COR-L47 (cell line): ENCODE data around the gene SMYD5.
A peak's percentile ranks its signal among the peaks of the same experiment; 100 is the strongest.
"Not testable (repeated sequence)": the region's sequence is repeated elsewhere in the genome, so short reads cannot be mapped to it uniquely, and the experiment has no call there.

Experiments
- DNase-seq: peaks from one replicate; lab custom pipeline; 2025; lab: John Stamatoyannopoulos, UW

The SMYD5 gene

DNA sequence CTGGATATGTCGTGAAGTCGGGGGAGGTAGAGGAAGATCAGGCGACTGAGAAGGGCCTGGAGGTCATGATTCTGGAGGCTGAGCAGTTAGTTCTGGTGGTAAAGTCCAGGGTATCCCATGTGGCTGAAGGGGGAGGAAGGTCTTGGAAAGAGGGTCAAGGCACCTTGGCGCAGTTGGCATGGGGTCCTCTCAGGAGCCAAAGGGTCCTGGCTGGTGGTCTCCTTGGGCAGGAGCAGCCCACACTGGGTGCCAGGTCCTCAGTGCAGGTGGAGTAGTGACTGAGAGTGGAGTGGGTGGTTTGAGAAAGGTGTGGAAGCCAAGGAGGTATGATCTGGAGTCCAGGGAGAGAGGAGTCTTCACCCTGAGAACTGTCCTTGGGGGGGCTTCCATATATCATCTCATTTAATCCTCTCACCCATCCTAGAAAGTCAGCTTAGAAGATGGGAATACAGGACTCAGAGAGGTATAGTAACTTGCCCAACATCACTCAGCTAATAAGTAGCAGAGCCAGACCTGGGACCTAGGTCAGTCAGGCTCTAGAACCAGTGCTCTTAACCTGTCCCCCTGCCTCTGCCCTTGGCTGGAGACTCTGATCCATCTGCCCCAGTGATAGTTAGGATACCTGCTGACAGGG, 45.8 kb downstream of the SMYD5 start:
- DNase-seq = no peak

DNA sequence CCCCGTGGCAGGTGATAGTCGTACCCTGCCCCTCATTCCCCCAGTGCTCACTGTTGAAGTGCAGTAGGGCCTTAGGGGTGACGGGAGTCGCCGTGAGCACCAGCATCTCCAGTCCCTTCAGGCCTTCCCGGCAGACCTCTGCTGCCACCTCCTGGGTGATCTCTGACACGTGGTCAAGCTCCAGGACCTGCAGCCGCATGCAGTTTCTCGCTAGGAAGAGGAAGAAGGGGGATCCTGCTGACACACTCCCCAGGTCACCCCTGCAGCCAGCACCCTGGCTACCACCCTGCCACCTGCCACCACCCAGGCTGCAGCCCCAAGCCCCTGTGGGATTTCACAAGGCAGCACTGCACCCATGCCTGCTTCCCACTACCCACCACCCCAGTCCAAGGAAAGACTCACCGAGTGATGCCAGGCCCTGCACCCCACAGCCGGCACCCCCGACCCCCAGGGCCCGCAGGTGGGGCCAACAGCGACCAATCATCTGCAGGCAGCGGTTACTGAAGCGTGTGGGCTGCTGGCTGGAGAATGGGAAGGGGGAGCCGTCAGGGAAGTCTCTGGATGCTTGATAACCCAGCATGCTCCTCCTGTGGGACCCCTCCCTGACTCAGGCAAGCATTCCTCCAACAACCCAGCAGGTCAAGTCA, 46.4 kb downstream of the SMYD5 start:
- DNase-seq = no peak

DNA sequence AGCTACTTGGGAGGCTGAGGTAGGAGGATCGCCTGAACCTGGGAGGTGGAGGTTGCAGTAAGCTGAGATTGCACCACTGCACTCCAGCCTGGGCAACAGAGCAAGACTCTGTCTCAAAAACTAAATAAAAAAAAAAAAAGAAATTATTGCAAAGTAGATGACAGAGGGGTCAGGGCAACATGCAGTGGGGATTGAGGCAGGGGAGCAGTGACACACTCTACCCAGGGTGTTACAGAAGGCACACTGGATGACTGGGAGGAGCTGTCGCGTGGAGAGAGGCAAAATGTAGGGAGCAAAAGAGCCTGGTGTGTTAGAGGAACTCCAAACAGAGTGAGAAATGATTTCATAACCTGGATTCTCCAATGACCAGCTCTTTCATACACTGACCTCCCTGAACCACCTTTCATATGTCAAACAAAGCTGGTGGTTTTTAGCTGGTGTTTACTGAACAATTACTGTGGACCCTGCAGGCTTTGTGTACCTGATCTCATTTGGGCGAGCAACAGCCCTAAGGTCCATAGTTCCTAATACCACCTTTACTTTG, 48.1 kb downstream of the SMYD5 start:
- DNase-seq = no peak

DNA sequence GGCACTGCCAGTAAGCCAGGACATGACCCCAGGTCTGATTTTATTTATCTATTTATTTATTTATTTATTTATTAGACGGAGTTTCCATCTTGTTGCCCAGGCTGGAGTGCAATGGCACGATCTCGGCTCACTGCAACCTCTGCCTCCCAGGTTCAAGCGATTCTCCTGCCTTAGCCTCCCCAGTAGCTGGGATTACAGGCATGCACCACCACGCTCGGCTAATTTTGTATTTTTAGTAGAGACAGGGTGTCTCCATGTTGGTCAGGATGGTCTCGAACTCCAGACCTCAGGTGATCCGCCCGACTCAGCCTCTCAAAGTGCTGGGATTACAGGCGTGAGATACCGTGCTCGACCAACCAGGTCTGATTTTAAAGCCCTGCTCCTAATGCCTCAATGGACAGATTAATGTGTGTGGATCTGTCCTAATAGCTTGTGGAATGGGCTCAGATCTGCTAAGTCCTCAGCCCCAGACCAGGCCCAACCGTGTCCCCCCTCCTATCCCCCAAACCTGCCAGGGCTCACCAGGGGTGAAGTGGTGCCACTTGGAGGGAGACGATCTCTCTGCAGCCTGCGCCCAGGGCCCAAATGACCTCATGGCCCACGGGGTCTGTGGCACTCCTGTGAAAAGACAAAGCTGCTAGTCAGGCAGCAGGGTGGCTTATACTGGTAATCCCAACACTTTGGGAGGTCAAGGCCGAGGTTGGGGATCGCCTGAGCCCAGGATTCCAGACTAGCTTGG, 48.8 kb downstream of the SMYD5 start:
- DNase-seq = not testable (repeated sequence)

GRCh38 chr2:73263540-73264331, 49.7 kb downstream of the SMYD5 start:
- DNase-seq = no peak

GRCh38 chr2:73264332-73264606, 50.2 kb downstream of the SMYD5 start:
- DNase-seq = no peak

DNA sequence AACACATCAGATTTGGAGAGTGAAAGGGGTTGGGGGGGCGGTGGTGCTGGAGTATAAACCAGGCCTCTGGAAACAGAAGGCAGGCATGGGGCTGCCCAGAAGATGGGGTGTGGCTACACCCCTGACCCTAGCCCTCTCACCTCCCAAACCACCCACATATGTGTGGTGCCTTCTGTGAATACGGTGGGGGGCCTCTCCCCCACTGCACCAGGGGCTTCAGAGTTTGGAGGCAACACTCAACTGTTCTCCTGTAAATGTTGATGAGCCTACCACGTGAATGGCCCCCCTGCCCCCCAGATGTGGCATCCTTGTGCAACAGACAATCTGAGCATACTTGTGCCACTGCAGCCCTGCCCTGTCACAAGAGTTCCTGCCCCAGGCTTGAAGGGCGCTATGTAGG, 50.7 kb downstream of the SMYD5 start:
- DNase-seq = no peak

DNA sequence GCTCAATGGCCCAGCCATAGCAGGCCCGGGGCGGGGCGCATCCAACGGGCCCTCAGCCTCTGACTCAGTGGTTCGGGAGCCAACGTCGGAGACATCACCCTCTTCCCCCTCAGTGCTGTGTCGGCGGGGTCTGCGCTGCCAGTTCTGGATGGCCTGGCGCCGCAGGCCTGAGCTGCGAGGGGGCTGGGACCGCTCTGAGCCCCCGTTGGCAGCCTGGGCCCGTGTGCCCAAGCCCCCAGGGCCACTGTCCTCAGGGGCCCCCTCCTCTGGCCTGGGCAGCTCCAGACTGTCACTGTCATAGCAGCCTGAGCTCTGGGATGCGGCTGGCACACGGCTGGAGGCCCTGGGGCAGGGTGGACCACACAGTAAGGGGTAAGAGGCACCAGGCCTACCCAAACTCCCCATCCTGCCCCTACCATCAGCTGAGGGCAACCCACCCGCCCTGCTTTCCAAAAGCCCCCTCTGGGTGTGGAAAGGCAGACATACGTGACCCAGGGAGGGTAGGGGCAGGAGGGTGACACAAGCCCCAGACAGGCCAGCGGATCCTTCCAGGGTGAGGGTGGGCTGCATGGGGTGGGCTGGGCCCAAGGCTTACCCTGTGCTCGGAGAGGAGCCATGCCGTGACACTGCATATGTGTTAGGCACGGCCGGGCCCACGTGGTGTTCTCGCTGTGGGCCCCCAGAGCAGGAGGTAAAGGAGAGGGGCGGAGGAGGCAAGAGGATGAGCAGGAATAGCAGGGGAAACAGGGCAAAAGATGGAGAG, 51.4 kb downstream of the SMYD5 start:
- no peak for DNase-seq

DNA sequence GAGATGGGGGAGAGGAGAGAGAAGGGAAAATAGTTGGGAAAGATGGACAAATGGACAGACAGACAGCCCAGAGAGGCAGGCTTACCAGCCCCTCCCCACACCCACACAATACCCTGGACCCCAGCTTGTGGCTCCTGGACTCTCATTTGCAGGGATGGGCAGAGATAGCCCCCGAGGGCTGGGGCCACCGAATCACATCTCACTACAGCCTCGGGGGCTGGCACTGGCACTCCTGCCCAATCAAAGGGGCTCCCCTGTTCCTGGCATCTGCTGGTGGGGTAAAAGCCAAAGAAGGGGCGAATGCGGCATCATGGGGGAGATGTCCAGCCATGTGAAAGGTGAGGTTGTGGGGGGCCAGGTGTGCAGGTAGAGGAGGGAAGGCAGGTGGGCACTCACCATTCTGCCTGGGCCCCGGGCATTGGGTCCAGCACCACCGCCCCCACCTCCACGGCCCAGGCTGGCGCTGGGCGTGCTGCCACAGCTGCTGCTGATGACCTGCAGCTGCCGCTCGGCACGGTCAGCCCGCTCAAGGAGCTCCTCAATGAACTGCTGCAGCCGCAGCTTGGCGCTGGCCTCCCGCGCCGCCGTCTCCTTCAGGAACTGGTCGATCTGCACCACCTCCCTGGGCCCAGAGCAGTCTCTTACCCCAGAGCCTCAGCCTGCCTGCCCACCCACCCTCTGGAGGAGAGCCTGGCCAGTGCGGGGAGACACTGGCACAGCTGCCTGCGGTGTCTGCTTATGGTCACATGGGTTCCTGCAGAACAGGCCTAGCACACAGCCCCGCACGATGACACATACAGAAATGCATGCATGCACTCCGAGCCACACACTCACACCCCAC, 52.2 kb downstream of the SMYD5 start:
- no peak for DNase-seq

- no peak for DNase-seq
These were observed 53.0 kb downstream of the SMYD5 start for GRCh38 chr2:73267008-73267407.

DNA sequence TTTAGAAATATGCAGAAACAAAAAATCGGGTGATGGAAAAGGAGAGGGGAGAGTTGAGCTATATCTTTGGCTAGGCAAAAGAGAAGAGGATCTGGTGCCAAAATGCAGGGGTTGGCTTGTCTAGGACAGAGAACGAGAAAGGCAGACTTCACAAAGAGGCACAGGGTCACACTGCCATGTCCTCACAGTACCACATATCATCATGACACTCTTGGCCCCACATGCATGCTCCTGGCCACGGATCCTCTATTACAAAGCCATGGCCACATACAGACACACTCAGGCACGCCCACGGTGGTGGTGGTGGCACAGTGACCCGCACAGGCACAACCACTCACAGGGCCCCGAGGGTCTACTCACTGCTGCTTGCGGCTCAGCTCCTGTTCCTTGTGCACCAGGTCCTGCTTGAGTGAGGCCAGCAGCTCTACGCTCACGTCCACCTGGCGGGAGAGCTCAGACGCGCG, 54.4 kb downstream of the SMYD5 start:
- no peak for DNase-seq

DNA sequence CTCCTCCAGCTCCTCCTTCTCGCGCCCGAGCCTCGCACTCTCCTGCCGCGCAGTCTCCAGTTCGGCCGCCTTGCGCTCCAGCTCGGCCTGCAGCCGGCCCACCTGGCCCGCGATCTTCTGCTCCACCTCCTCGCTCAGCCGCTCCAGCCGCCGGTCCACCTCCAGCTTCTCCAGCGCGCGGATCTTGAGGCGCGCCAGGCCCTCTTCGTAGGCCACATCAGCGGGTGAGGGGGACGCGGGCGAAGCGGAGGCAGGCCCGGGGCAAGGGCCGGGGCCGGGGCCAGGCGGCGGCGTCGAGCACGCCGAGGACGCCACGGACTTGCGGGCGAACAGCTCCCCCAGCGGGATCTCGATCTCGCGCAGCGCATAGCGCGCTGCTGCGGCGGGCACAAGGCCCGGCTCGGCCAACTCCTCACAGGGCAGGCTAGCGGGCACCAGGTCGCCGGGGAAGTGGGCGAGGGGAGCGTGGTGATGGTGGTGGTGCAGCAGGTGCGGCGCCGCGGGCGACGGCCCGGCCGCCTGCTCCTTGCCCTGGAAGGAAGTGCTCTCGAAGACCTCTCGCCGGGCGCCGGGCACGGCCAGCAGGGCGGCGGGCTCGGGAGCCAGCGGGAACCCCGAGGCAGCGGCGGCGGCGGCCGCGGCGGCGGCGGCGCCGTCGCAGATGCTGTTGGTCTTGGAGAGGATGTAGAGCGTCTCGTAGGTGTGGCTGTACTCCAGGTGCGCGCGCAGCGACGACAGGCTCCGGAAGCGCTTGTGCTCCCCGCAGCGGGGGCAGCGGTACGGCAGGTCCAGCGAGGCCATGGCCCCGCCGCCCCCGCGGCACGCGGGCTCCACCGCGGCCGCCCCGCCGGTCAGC, 55.0 kb downstream of the SMYD5 start:
- DNase-seq = peak; percentile 84

- DNase-seq = no peak
These were observed 55.8 kb downstream of the SMYD5 start for GRCh38 chr2:73269686-73270465.

- no peak for DNase-seq
These were observed 58.2 kb downstream of the SMYD5 start for GRCh38 chr2:73272270-73272669.
